Measurements from ENCODE around the gene RPL29.

GRCh38 chr3:51945926-51946705 lies 49.6 kb downstream of the RPL29 start:
- TF ChIP-seq CTCF (IDR thresholded peaks at IDR 0.05) (no peak), POLR2A (IDR thresholded peaks at IDR 0.05) (no peak)

Measured in esophagus squamous epithelium (tissue), 4 donors.